A549 (cell line): Measurements from ENCODE around the gene ACADL. TPM values are rescaled to one million over a fixed set of nuclear protein-coding genes. Genes with fewer than 3 reads are reported as not detected.
A peak's percentile ranks its signal among the peaks of the same experiment; 100 is the strongest.

Experiments
- ATAC-seq, 2 experiments: fragments of 200-7000 bp in 1 of 2; fragments of >200 bp in 1 of 2; cut with Nextera tagmentation in 1 of 2; cut with Tn5 transposase in 1 of 2; 3 replicates each; pipeline versions ENCODE4 v1.8.0 to v1.9.1; 2018 to 2020; ENCODE audit warnings: mild to moderate bottlenecking in 1 of 2, moderate library complexity in 1 of 2
- CTCF ChIA-PET: fragments of 300-600 bp; sonication (Branson Sonifier 250); formaldehyde crosslinking; extraction: SDS; loops from one replicate; lab custom pipeline; 2021; ENCODE audit warnings: antibody characterized with exemption, inconsistent platforms; lab: Yijun Ruan, JAX
- POLR2A ChIA-PET: fragments of 350-600 bp; formaldehyde crosslinking; extraction: SDS; loops from one replicate; lab custom pipeline; 2021; ENCODE audit warnings: antibody characterized with exemption, inconsistent platforms; lab: Yijun Ruan, JAX
- DNase-seq, 2 experiments: peaks; one replicate each; pipeline versions ENCODE4 v3.0.0 to v3.0.0-alpha.2; 2011 to 2016; ENCODE audit warnings: low read depth in 1 of 2, low spot score in 1 of 2
- FAIRE-seq: peaks from 2 replicates; lab custom pipeline; 2011; peaks lifted over from hg19 to GRCh38; lab: Jason Lieb, UNC
- H3K27ac ChIP-seq, 2 experiments: fragments of >200 bp; sonication (Bioruptor Twin); formaldehyde crosslinking; 3 replicates each; pipeline ENCODE4 v1.5.1; 2016 to 2017
- H3K4me1 ChIP-seq: fragments of >200 bp; sonication (Bioruptor Twin); formaldehyde crosslinking; 3 replicates; pipeline ENCODE4 v1.6.1; 2016
- H3K4me2 ChIP-seq: fragments of >200 bp; sonication (Bioruptor Twin); formaldehyde crosslinking; 3 replicates; pipeline ENCODE4 v1.6.1; 2016
- H3K4me3 ChIP-seq: fragments of >200 bp; sonication (Bioruptor Twin); formaldehyde crosslinking; 3 replicates; pipeline ENCODE4 v1.5.1; 2016
- H3K9me3 ChIP-seq: fragments of >200 bp; sonication (Bioruptor Twin); formaldehyde crosslinking; 3 replicates; pipeline ENCODE4 v1.6.1; 2016
- BCL3 ChIP-seq: fragments of >200 bp; sonication (Bioruptor Twin); formaldehyde crosslinking; IDR thresholded peaks from 3 replicates; pipeline ENCODE4 v1.6.1; 2016
- BHLHE40 ChIP-seq: IDR thresholded peaks from 2 replicates; pipeline ENCODE4 v1.6.1; 2012; ENCODE audit warnings: low read depth, low read length, inconsistent platforms
- CBX2 ChIP-seq: fragments of 200-600 bp; sonication (generic); IDR thresholded peaks from 2 replicates; pipeline ENCODE4 v1.6.1; 2016; ENCODE audit warnings: low read depth, mild to moderate bottlenecking, borderline replicate concordance
- CEBPB ChIP-seq, 2 experiments: fragments of >200 bp in 1 of 2; sonication (Bioruptor Twin) in 1 of 2; formaldehyde crosslinking in 1 of 2; IDR thresholded peaks; 2 replicates each; pipeline ENCODE4 v1.6.1; 2012 to 2016
- CHD4 ChIP-seq: fragments of 200-600 bp; sonication (generic); IDR thresholded peaks from 2 replicates; pipeline ENCODE4 v1.6.1; 2016; ENCODE audit warnings: antibody characterized with exemption, mild to moderate bottlenecking, borderline replicate concordance
- CTCF ChIP-seq: fragments of >200 bp; sonication (Bioruptor Twin); formaldehyde crosslinking; IDR thresholded peaks from 3 replicates; pipeline ENCODE4 v1.5.1; 2016
- E2F6 ChIP-seq: IDR thresholded peaks from 2 replicates; pipeline ENCODE4 v1.6.1; 2012; ENCODE audit warnings: low read depth, borderline replicate concordance
- EHMT2 ChIP-seq: fragments of 200-600 bp; sonication (generic); IDR thresholded peaks from 2 replicates; pipeline ENCODE4 v1.6.1; 2016; ENCODE audit warnings: antibody characterized with exemption, low read depth, mild to moderate bottlenecking, moderate library complexity
- ELK1 ChIP-seq: fragments of 150-350 bp; IDR thresholded peaks from 2 replicates; pipeline ENCODE4 v1.6.1; 2014; ENCODE audit warnings: low read depth, mild to moderate bottlenecking, low read length
- ESRRA ChIP-seq: fragments of 150-350 bp; IDR thresholded peaks from 2 replicates; pipeline ENCODE4 v1.6.1; 2014; ENCODE audit warnings: mild to moderate bottlenecking, low read length, borderline replicate concordance
- FOSB ChIP-seq: fragments of 250-450 bp; sonication (Bioruptor Pico); IDR thresholded peaks from 2 replicates; pipeline ENCODE4 v1.5.0; 2020; ENCODE audit warnings: mild to moderate bottlenecking, moderate library complexity
- HES2 ChIP-seq: fragments of >200 bp; sonication (Bioruptor Twin); formaldehyde crosslinking; IDR thresholded peaks from 2 replicates; pipeline ENCODE4 v1.6.1; 2016
- HEYL ChIP-seq: fragments of 250-450 bp; sonication (Bioruptor Pico); IDR thresholded peaks from 2 replicates; pipeline ENCODE4 v1.8.0; 2021; ENCODE audit warnings: mild to moderate bottlenecking, moderate library complexity
- HOXA7 ChIP-seq: fragments of 250-450 bp; sonication (Bioruptor Pico); IDR thresholded peaks from 2 replicates; pipeline ENCODE4 v1.5.0; 2020; ENCODE audit warnings: mild to moderate bottlenecking, moderate library complexity
- HOXB5 ChIP-seq: fragments of 250-450 bp; sonication (Bioruptor Pico); IDR thresholded peaks from 2 replicates; pipeline ENCODE4 v1.5.0; 2020; ENCODE audit warnings: mild to moderate bottlenecking, moderate library complexity
- JUN ChIP-seq, 2 experiments: fragments of >200 bp; sonication (Bioruptor Twin); formaldehyde crosslinking; IDR thresholded peaks; 2 replicates in 1 of 2; 3 replicates in 1 of 2; pipeline ENCODE4 v1.6.1; 2016 to 2017
- MYC ChIP-seq: IDR thresholded peaks from 2 replicates; pipeline ENCODE4 v1.6.1; 2012; ENCODE audit warnings: mild to moderate bottlenecking, inconsistent platforms, low read length, improper control_type of control experiment, borderline replicate concordance
- NPAS2 ChIP-seq: fragments of 250-450 bp; sonication (Bioruptor Pico); IDR thresholded peaks from 2 replicates; pipeline ENCODE4 v1.8.0; 2022; ENCODE audit warnings: mild to moderate bottlenecking, moderate library complexity, borderline replicate concordance
- PHF8 ChIP-seq: fragments of 200-600 bp; sonication (generic); IDR thresholded peaks from 2 replicates; pipeline ENCODE4 v1.6.1; 2016; ENCODE audit warnings: low read depth, mild to moderate bottlenecking, antibody characterized with exemption, moderate library complexity, borderline replicate concordance
- POLR2AphosphoS2 ChIP-seq: conservative IDR thresholded peaks from 2 replicates; pipeline ENCODE4 v1.6.1; 2012; ENCODE audit warnings: low read length, improper control_type of control experiment, inconsistent platforms
- RARB ChIP-seq: fragments of 250-450 bp; sonication (Bioruptor Pico); IDR thresholded peaks from 2 replicates; pipeline ENCODE4 v1.8.0; 2021; ENCODE audit warnings: mild to moderate bottlenecking, moderate library complexity
- RFX5 ChIP-seq: fragments of 450-650 bp; IDR thresholded peaks from 2 replicates; pipeline ENCODE4 v1.7.1; 2014; ENCODE audit warnings: antibody characterized with exemption, mild to moderate bottlenecking, moderate library complexity
- RNF2 ChIP-seq: fragments of 200-600 bp; sonication (generic); IDR thresholded peaks from 2 replicates; pipeline ENCODE4 v1.6.1; 2016; ENCODE audit warnings: low read depth, mild to moderate bottlenecking, antibody characterized with exemption, moderate library complexity, borderline replicate concordance
- SMC3 ChIP-seq: fragments of >200 bp; sonication (Bioruptor Twin); formaldehyde crosslinking; IDR thresholded peaks from 3 replicates; pipeline ENCODE4 v1.6.1; 2018; ENCODE audit warnings: inconsistent platforms
- SREBF2 ChIP-seq: fragments of 450-650 bp; IDR thresholded peaks from 2 replicates; pipeline ENCODE4 v1.6.1; 2014; ENCODE audit warnings: mild to moderate bottlenecking, moderate library complexity
- TFCP2L1 ChIP-seq: fragments of 250-450 bp; sonication (Bioruptor Pico); IDR thresholded peaks from 2 replicates; pipeline ENCODE4 v1.5.0; 2021; ENCODE audit warnings: mild to moderate bottlenecking
- TP53 ChIP-seq: fragments of 250-450 bp; sonication (Bioruptor Pico); IDR thresholded peaks from 2 replicates; pipeline ENCODE4 v1.5.0; 2021; ENCODE audit warnings: mild to moderate bottlenecking, moderate library complexity
- ZNF302 ChIP-seq: fragments of 250-450 bp; sonication (Bioruptor Pico); IDR thresholded peaks from 2 replicates; pipeline ENCODE4 v1.9.0; 2021; ENCODE audit warnings: inconsistent platforms, mild to moderate bottlenecking, moderate library complexity
- WGBS: methylation state at CpG from one replicate; pipeline ENCODE4 v1.1.6; 2017; ENCODE audit errors: missing lambda C conversion rate; 5-methylcytosine and 5-hydroxymethylcytosine counted together
- polyA plus RNA-seq, 4 experiments: library from polyadenylated mRNA; depleted of rRNA in 3 of 4; stranded (reverse); fragments of >200 nt; fragmentation: RNase III in 1 of 4; extraction: RNeasy Plus Mini Kit Qiagen cat#74134 plus additional on column Dnase treatment in 1 of 4; gene quantifications; 2 replicates in 3 of 4; 3 replicates in 1 of 4; pipeline ENCODE4 v1.2.3, GENCODE V29; 2011 to 2017

The ACADL gene
- polyA plus RNA-seq, 2 of the 4 experiments (the other 2 are of a cell fraction): 0.10 TPM; not detected in 1

- CTCF ChIA-PET: no interaction called here
- ATAC-seq: no peak
- DNase-seq: no peak
- WGBS: 0% methylated on average over 1 of the region's 1 CpG
- POLR2A ChIA-PET: no interaction called here
- Histone ChIP-seq H3K4me3 (no peak overlapping the region), H3K4me1 (peaks cover 25% of the 10 kb centered on the region)
- FAIRE-seq: no peak
- TF ChIP-seq FOSB (CRISPR knock-in tag) (no peak), MYC (no peak), HOXB5 (CRISPR knock-in tag) (no peak), E2F6 (no peak), CTCF (no peak), TP53 (CRISPR knock-in tag) (no peak), HOXA7 (CRISPR knock-in tag) (no peak), RARB (no peak), EHMT2 (no peak), RFX5 (no peak), CBX2 (no peak), JUN (IDR thresholded peaks at IDR 0.05) (no peak), NPAS2 (CRISPR knock-in tag) (no peak)
- TF ChIP-seq, all 56 proteins: peak for 0
- Histone ChIP-seq H3K9me3 (no peaks in the 10 kb centered on the region), H3K27ac (no peak overlapping the region), H3K4me2 (no peak overlapping the region)
Measured at GRCh38 chr2:210167227-210167626, 58.0 kb downstream of the ACADL start.

GRCh38 chr2:210162466-210163124, 62.7 kb downstream of the ACADL start:
- DNase-seq (no peak), FAIRE-seq (no peak), ATAC-seq (peak; percentile 43 to 65; a peak in 3 of 6 replicates)
- WGBS: 9% methylated on average over 6 of the region's 6 CpGs
- POLR2A ChIA-PET: no interaction called here
- Histone ChIP-seq H3K4me2 (peak overlapping the region; percentile 52), H3K9me3 (no peaks in the 10 kb centered on the region), H3K4me1 (peaks cover 17% of the 10 kb centered on the region), H3K27ac (no peak overlapping the region), H3K4me3 (no peak overlapping the region)
- CTCF ChIA-PET: interaction anchor here (1.2 kb wide), 1 partner anchor 11 kb away, joined by 5 read pairs; no protein-coding TSS in a partner anchor
- TF ChIP-seq ZNF302 (CRISPR knock-in tag) (no peak), CEBPB (IDR thresholded peaks at IDR 0.05) (no peak), SMC3 (no peak), PHF8 (no peak), BHLHE40 (no peak), CHD4 (no peak), ESRRA (no peak), RNF2 (no peak), HEYL (CRISPR knock-in tag) (no peak), BCL3 (no peak), RFX5 (no peak), MYC (no peak), HES2 (no peak), ELK1 (no peak), TFCP2L1 (CRISPR knock-in tag) (no peak), POLR2AphosphoS2 (no peak), SREBF2 (no peak)
